NCI-H774 (cell line): Measurements from ENCODE around the gene RNF166.
A peak's percentile ranks its signal among the peaks of the same experiment; 100 is the strongest.
"Not testable (repeated sequence)": the region's sequence is repeated elsewhere in the genome, so short reads cannot be mapped to it uniquely, and the experiment has no call there.

Source experiments
- DNase-seq: peaks from one replicate; lab custom pipeline; 2025; lab: John Stamatoyannopoulos, UW

RNF166 gene

GRCh38 chr16:88673716-88674379, 32.4 kb downstream of the RNF166 start:
- DNase-seq, result no peak

GRCh38 chr16:88672776-88673175, 33.4 kb downstream of the RNF166 start:
- no peak for DNase-seq

GRCh38 chr16:88671806-88672205, 34.4 kb downstream of the RNF166 start:
- no peak for DNase-seq

- no peak for DNase-seq
These were observed 36.2 kb downstream of the RNF166 start for GRCh38 chr16:88669980-88670379.

- not testable (repeated sequence) for DNase-seq
These were observed 36.7 kb downstream of the RNF166 start for GRCh38 chr16:88669493-88669892.

GRCh38 chr16:88667461-88667860, 38.7 kb downstream of the RNF166 start:
- DNase-seq, result no peak

- no peak for DNase-seq
These were observed 40.6 kb downstream of the RNF166 start for GRCh38 chr16:88665570-88665969.

- DNase-seq, result no peak
These were observed 41.1 kb downstream of the RNF166 start for GRCh38 chr16:88665148-88665547.

- peak; percentile 90 for DNase-seq
These were observed 43.2 kb downstream of the RNF166 start, which contains the start of gene MVD for GRCh38 chr16:88662843-88663606. MVD (minus strand) TSS chr16:88663091; CDS start chr16:88663080, 11 bp downstream.

- no peak for DNase-seq
These were observed 43.9 kb downstream of the RNF166 start for GRCh38 chr16:88662222-88662842.

GRCh38 chr16:88661468-88661867, 44.7 kb downstream of the RNF166 start:
- DNase-seq, result no peak

GRCh38 chr16:88659160-88659559, 47.0 kb downstream of the RNF166 start:
- no peak for DNase-seq

GRCh38 chr16:88658714-88659113, 47.5 kb downstream of the RNF166 start:
- no peak for DNase-seq

GRCh38 chr16:88657371-88657770, 48.8 kb downstream of the RNF166 start:
- no peak for DNase-seq

- DNase-seq, result no peak
These were observed 49.8 kb downstream of the RNF166 start for GRCh38 chr16:88656291-88656980.

- DNase-seq, result no peak
These were observed 50.4 kb downstream of the RNF166 start for GRCh38 chr16:88655733-88656281.

GRCh38 chr16:88655053-88655732, 51.0 kb downstream of the RNF166 start:
- no peak for DNase-seq

- no peak for DNase-seq
These were observed 51.7 kb downstream of the RNF166 start for GRCh38 chr16:88654363-88655052.

- DNase-seq, result no peak
These were observed 52.4 kb downstream of the RNF166 start for GRCh38 chr16:88653596-88654362.

GRCh38 chr16:88653101-88653500, 53.1 kb downstream of the RNF166 start:
- no peak for DNase-seq
